Measurements from ENCODE around the gene BICC1. TPM values are rescaled to one million over a fixed set of nuclear protein-coding genes. Genes with fewer than 3 reads are reported as not detected.
"Not testable (repeated sequence)": the region's sequence is repeated elsewhere in the genome, so short reads cannot be mapped to it uniquely, and the experiment has no call there.

Gene BICC1
- total RNA-seq, 1 donor from 2014 or later = 8.8 TPM

GRCh38 chr10:58842860-58843376 is 330.2 kb downstream of the BICC1 start:
- DNase-seq (ENCODE audit: extremely low read depth, low read depth, low spot score) = no peak

- DNase-seq (ENCODE audit: extremely low read depth, low read depth, low spot score) = no peak
These were observed 331.1 kb downstream of the BICC1 start for GRCh38 chr10:58843760-58844159.

DNA sequence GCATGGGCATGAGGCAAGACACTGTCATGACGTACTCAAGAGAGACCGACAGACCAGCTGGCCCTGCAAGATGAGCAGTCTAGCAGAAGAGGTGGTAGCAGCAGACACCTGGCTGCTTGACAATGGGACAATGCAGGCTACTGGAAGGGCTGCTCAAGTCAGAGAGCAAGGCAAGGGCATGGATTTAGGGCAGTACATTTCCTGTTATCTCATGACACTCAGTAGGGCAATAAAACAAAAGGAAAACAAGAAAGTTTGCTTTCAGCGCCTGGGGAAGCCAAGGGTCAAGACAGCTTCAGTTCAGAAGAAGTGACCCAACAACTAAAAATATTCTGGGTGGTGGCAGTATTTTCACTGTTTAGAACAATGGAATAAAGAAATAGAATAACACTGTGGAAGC is 332.0 kb downstream of the BICC1 start:
- DNase-seq (ENCODE audit: extremely low read depth, low read depth, low spot score) = no peak

- no peak for DNase-seq (ENCODE audit: extremely low read depth, low read depth, low spot score)
These were observed 334.2 kb downstream of the BICC1 start for GRCh38 chr10:58846856-58847255.

DNA sequence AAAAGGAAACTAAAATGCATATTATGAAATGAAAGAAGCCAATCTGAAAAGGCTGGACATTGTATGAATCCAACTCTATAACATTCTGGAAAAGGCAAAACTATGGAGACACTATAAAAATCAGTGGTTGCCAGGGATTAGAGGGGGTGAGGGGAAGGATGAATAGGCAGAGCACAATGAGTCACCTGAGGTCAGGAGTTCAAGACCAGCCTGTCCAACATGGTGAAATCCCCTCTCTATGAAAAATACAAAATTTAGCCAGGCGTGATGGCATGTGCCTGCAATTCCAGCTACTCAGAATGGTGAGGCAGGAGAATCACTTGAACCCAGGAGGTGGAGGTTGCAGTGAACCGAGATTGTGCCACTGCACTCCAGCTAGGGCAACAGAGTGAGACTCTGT is 338.9 kb downstream of the BICC1 start:
- DNase-seq (ENCODE audit: extremely low read depth, low read depth, low spot score) = no peak

DNA sequence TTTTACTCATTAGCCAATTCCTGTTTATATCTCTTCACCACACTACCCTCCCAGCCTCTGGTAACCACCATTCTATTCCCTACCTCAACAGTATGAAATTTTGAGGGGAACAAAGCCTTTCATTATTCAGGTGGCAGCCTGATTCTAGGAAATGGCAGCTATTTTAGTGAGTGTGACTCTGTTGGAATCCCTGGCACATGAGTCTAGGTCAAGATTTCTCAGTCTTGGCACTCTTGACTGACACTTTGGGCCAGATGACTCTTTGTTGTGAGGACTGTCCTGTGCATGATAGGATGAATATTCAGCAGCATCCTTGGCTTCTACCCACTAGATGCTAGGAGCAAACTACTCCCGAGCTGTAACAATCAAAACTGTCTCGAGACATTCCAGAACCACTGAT is 341.0 kb downstream of the BICC1 start:
- DNase-seq (ENCODE audit: extremely low read depth, low read depth, low spot score) = no peak

DNA sequence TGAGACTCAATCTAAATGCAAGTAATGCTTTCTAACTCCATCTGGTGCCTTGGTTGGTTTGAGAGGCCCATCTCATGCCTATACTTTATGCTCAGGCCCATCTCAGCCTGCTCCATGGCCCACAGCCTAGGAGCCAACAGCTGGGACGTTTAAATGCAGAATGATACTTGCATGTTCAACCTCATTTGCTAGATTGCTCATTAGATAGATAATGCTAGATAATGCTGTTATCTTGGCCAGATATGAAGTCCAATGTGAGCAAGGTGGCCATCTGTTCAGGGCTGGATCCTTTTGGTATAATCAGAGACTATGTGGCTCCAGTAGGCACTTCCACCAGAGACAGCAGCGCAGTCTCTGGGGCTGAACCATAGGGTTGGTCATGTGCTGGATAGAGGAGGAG is 342.1 kb downstream of the BICC1 start:
- no peak for DNase-seq (ENCODE audit: extremely low read depth, low read depth, low spot score)

DNA sequence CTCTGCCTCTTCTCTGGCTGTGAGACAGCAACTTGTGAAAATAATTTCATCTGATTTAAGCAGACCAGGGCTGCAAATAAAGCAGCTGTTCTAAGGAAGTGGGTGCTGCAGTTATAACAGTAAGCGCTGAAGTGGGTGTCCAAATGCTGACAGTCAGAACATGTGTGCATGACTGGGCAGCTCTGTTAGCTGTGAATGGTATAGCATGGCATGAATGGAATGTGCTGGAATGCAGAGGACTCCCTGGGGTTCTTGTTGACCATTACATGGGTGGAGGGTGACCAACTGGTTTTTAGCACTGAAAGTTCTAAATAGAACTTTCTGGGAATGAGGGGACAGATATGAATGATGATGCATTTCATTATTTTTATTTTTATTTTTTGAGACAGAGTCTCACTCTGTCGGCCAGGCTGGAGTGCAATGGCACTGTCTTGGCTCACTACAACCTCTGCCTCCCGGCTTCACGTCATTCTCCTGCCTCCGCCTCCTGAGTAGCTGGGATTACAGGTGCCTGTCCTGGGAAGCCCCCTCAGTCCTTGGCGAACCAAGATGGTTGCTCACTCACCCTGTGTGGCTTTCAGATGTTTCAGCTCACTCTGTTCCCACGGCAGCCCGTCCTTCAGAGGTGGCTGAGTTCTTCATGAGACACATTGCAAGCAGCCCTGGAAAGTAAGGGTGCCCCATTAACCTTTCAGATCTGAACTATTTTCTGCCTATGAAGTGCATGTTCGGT is 344.0 kb downstream of the BICC1 start:
- no peak for DNase-seq (ENCODE audit: extremely low read depth, low read depth, low spot score)

- no peak for DNase-seq (ENCODE audit: extremely low read depth, low read depth, low spot score)
These were observed 344.7 kb downstream of the BICC1 start for GRCh38 chr10:58857251-58857805.

GRCh38 chr10:58858123-58858522 is 345.5 kb downstream of the BICC1 start:
- not testable (repeated sequence) for DNase-seq (ENCODE audit: extremely low read depth, low read depth, low spot score)

- no peak for DNase-seq (ENCODE audit: extremely low read depth, low read depth, low spot score)
These were observed 346.9 kb downstream of the BICC1 start for GRCh38 chr10:58859526-58859925.

GRCh38 chr10:58867683-58868082 is 355.0 kb downstream of the BICC1 start:
- no peak for DNase-seq (ENCODE audit: extremely low read depth, low read depth, low spot score)

- no peak for DNase-seq (ENCODE audit: extremely low read depth, low read depth, low spot score)
These were observed 356.2 kb downstream of the BICC1 start for GRCh38 chr10:58868736-58869435.

DNA sequence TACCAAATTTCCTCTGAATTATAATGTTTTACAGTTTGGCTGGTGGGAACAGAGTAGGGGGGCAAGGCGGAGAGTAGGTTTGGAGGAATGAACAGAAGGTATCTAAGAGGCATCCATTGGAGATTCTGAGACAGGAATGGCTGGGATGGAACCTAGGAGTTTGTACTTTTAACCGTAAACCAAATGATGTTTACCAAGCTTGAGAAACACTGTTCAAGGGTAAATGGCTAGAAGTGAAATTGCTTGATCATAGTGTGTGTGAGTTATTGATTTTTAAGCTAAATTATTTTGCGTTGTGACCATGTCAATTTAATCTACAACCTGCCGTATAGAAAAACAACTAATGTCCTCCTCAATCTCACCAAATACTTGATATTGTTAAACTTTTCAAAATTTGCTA is 357.4 kb downstream of the BICC1 start:
- no peak for DNase-seq (ENCODE audit: extremely low read depth, low read depth, low spot score)

- DNase-seq (ENCODE audit: extremely low read depth, low read depth, low spot score) = no peak
These were observed 360.5 kb downstream of the BICC1 start for GRCh38 chr10:58873161-58873560.

Other genes with a start within 250 kb of the BICC1 start
- gene IPMK, start 245.0 kb upstream of the BICC1 start, total RNA-seq = 7.5 and 9.1 TPM in 2 replicates
- gene CISD1, start 243.7 kb upstream of the BICC1 start, total RNA-seq = 24.8 and 44.8 TPM in 2 replicates
- gene UBE2D1, start 177.9 kb upstream of the BICC1 start, total RNA-seq = 16.7 and 19.9 TPM in 2 replicates
- gene TFAM, start 127.5 kb upstream of the BICC1 start, total RNA-seq = 12.7 and 22.6 TPM in 2 replicates